Adrenal gland (tissue), 5 donors: ENCODE data around the gene HBG2.

Source experiments
- CTCF ChIP-seq, 6 experiments: fragments of 450-650 bp in 4 of 6; fragments of 200-600 bp in 2 of 6; sonication (generic) in 1 of 6; IDR thresholded peaks; 1 replicate in 5 of 6; 2 replicates in 1 of 6; pipeline versions ENCODE4 v1.5.1 to v1.8.0; 2016 to 2021; ENCODE audit warnings: antibody characterized with exemption in 6 of 6, mild to moderate bottlenecking in 2 of 6, moderate library complexity in 1 of 6
- POLR2A ChIP-seq, 2 donors: fragments of 450-650 bp; IDR thresholded peaks; one replicate each; pipeline ENCODE4 v1.6.1; 2017; ENCODE audit warnings: antibody characterized with exemption in 2 of 2, mild to moderate bottlenecking in 2 of 2, moderate library complexity in 1 of 2
- donor health status: DM: no; HTN: no; CAD: no.

- TF ChIP-seq CTCF (IDR thresholded peaks at IDR 0.05), result no peak
- TF ChIP-seq POLR2A (IDR thresholded peaks at IDR 0.05), result no peak
Observed at GRCh38 chr11:5303626-5304025, 49.0 kb upstream of the HBG2 start.
